MCF 10A (cell line): ENCODE measurements around the gene EDN2. TPM values are rescaled to one million over a fixed set of nuclear protein-coding genes. Genes with fewer than 3 reads are reported as not detected.
A peak's percentile ranks its signal among the peaks of the same experiment; 100 is the strongest.

ENCODE experiments used
- BruUV-seq: library from RNA; stranded (reverse); fragments of 400-500 nt; replicated peaks from 2 replicates; lab custom pipeline; 2021; lab: Mats Ljungman, UMichigan
- CTCF ChIA-PET: fragments of 300-600 bp; sonication (Branson Sonifier 250); formaldehyde crosslinking; extraction: SDS; loops from one replicate; lab custom pipeline; 2021; ENCODE audit warnings: antibody characterized with exemption, inconsistent platforms; lab: Yijun Ruan, JAX
- POLR2A ChIA-PET: fragments of 300-600, 350-650 bp; sonication (Branson Sonifier 250); formaldehyde crosslinking; extraction: SDS; loops from one replicate; lab custom pipeline; 2020; ENCODE audit warnings: antibody characterized with exemption, inconsistent platforms; lab: Yijun Ruan, JAX
- DNase-seq: peaks from one replicate; pipeline ENCODE4 v3.0.0-alpha.2; 2018; ENCODE audit not compliant: unreplicated experiment
- H3K27ac Mint-ChIP-seq: one replicate; pipeline ENCODE4 v1.8.0; 2022; ENCODE audit warnings: mild to moderate bottlenecking, low read depth, mixed read lengths; ENCODE audit not compliant: unreplicated experiment
- H3K27me3 Mint-ChIP-seq: one replicate; pipeline ENCODE4 v1.8.0; 2022; ENCODE audit warnings: mixed read lengths; ENCODE audit not compliant: insufficient read depth, unreplicated experiment
- H3K36me3 Mint-ChIP-seq: one replicate; pipeline ENCODE4 v1.8.0; 2022; ENCODE audit warnings: mild to moderate bottlenecking, moderate library complexity, mixed read lengths; ENCODE audit not compliant: insufficient read depth, unreplicated experiment
- H3K4me1 Mint-ChIP-seq: one replicate; pipeline ENCODE4 v1.8.0; 2022; ENCODE audit warnings: mixed read lengths; ENCODE audit not compliant: insufficient read depth, unreplicated experiment
- H3K4me3 Mint-ChIP-seq: one replicate; pipeline ENCODE4 v1.8.0; 2022; ENCODE audit warnings: mild to moderate bottlenecking, moderate library complexity, mixed read lengths; ENCODE audit not compliant: unreplicated experiment
- H3K9me3 Mint-ChIP-seq: one replicate; pipeline ENCODE4 v1.8.0; 2022; ENCODE audit warnings: mixed read lengths; ENCODE audit not compliant: unreplicated experiment
- intact Hi-C: fragments of 100-400 bp; cut with micrococcal nuclease; formaldehyde crosslinking; loops from 2 replicates; pipeline ENCODE4 v1.14.1; 2022
- total RNA-seq: library from RNA; stranded (reverse); gene quantifications from 2 replicates; pipeline ENCODE4 v1.2.3, GENCODE V29; 2022
- TF ChIP-seq, protein P1 (sequence below): fragments of 200-600 bp; IDR thresholded peaks from one replicate; pipeline ENCODE4 v1.8.0; 2022; ENCODE audit warnings: antibody characterized with exemption, mild to moderate bottlenecking; ENCODE audit not compliant: unreplicated experiment

Gene EDN2
- total RNA-seq, 1 experiment from 2014 or later, result 0.58 TPM

DNA sequence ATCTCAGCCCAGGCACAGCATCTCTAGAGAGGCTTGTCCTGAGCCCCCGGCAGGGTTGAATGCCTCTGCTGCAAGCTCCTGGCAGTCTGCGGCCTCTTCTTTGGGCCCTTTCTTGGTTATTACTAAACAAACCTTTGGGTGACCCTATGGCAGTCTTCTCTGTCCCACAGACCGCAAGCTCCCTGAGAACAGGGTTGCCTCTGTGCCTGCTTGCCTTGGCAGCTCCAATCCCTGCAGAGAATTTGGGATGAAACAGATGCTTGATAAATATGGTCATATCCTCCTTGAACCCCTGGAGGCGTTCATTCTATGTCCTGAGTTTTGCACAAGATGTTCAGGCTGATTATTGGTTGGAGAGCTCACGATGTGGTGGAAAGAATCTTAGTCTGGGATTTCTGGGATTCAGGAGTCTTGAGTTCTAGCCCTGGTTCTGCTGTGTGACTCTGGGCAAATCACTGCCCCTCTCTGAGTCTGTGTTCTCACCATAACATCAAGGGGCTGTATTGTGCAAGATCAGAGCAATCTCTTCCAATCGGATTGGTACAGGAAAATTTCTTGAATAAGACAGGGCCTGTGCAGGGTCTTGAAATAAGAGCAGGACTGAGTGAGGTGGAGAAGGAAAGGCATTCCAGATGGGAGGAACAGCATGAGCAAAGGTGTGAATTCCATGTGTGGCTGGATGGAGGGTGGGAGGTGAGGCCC, 49.6 kb downstream of the EDN2 start:
- H3K9me3 Mint-ChIP-seq, result no peaks in the 10 kb centered on the region
- ChIA-PET CTCF (interaction anchor here (0.9 to 5.3 kb wide), 5 partner anchors 15 to 75 kb away, joined by 3 to 61 read pairs (median 6); no protein-coding TSS in a partner anchor), POLR2A (interaction anchor here (3.7 kb wide), 1 partner anchor 16 kb away, joined by 18 read pairs; no protein-coding TSS in a partner anchor)
- H3K4me1 Mint-ChIP-seq, result peaks cover 29% of the 10 kb centered on the region
- H3K36me3 Mint-ChIP-seq, result no peaks in the 10 kb centered on the region
- intact Hi-C loops, result loop anchor here (5.0 to 10.0 kb wide), 2 partner anchors 153 to 390 kb away; no protein-coding TSS in a partner anchor
- BruUV-seq, result no TSS peak
- no peak overlapping the region for H3K4me3 Mint-ChIP-seq
- TF ChIP-seq, protein P1, sequence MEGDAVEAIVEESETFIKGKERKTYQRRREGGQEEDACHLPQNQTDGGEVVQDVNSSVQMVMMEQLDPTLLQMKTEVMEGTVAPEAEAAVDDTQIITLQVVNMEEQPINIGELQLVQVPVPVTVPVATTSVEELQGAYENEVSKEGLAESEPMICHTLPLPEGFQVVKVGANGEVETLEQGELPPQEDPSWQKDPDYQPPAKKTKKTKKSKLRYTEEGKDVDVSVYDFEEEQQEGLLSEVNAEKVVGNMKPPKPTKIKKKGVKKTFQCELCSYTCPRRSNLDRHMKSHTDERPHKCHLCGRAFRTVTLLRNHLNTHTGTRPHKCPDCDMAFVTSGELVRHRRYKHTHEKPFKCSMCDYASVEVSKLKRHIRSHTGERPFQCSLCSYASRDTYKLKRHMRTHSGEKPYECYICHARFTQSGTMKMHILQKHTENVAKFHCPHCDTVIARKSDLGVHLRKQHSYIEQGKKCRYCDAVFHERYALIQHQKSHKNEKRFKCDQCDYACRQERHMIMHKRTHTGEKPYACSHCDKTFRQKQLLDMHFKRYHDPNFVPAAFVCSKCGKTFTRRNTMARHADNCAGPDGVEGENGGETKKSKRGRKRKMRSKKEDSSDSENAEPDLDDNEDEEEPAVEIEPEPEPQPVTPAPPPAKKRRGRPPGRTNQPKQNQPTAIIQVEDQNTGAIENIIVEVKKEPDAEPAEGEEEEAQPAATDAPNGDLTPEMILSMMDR, result no peak
- peak overlapping the region; percentile 77 for H3K27ac Mint-ChIP-seq
- DNase-seq, result no peak
- H3K27me3 Mint-ChIP-seq, result no peaks in the 10 kb centered on the region

DNA sequence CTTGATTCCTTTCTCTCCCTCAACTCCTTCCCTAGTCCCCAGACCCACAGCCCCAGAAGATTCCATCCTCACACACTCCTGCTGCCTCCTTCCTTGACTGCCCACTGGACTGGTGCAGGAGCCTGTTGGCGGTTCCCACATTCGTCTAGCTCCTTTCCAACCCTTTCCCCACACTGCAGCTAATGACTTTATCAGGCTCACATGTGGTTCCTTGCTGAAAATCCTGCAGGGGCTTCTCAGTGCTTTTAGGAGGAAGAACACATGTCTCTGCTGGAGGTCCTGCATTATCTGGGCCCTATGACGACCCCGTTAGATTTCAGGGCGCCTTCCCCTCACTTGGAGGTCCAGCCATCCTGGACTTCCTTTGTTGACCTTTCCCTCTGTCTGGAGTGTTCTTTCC, 50.2 kb downstream of the EDN2 start:
- BruUV-seq, result no TSS peak
- no peaks in the 10 kb centered on the region for H3K27me3 Mint-ChIP-seq
- POLR2A ChIA-PET, result interaction anchor here (3.7 kb wide), 1 partner anchor 15 kb away, joined by 18 read pairs; no protein-coding TSS in a partner anchor
- CTCF ChIA-PET, result interaction anchor here (0.6 to 5.3 kb wide), 18 partner anchors 10 to 1290 kb away, joined by 3 to 61 read pairs (median 5); partner anchors contain the start of gene EDN2
- H3K27ac Mint-ChIP-seq, result peak overlapping the region; percentile 77
- H3K4me3 Mint-ChIP-seq, result no peak overlapping the region
- TF ChIP-seq, protein P1, result no peak
- no peak for DNase-seq
- no peaks in the 10 kb centered on the region for H3K9me3 Mint-ChIP-seq
- H3K36me3 Mint-ChIP-seq, result no peaks in the 10 kb centered on the region
- intact Hi-C loops, result loop anchor here (5.0 to 10.0 kb wide), 2 partner anchors 152 to 390 kb away; no protein-coding TSS in a partner anchor
- H3K4me1 Mint-ChIP-seq, result peaks cover 29% of the 10 kb centered on the region

DNA sequence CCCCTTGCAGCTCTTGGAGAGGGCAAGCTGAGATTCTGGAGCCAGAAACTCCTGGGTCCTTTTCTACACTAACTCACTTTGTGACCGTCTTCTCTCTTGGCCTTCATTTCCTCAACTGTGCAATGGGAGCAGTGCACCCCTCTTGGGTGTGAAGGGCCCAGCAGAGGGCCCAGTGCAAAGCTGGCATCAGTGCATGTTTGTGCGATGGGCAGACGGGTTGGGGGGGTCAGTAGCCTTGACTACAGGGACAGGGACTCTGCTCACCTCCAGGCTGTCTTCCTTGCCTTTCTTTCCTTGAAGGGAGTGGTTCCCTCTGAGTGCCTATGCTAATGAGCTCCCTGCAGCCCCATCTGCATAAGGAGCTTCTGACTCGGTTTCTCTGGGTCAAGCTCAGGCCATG, 51.0 kb downstream of the EDN2 start:
- CTCF ChIA-PET, result interaction anchor here (0.5 to 5.3 kb wide), 29 partner anchors 9 to 1325 kb away, joined by 3 to 61 read pairs (median 6); partner anchors contain the start of gene EDN2
- BruUV-seq, result no TSS peak
- Mint-ChIP-seq H3K4me1 (peaks cover 29% of the 10 kb centered on the region), H3K27me3 (no peaks in the 10 kb centered on the region), H3K9me3 (no peaks in the 10 kb centered on the region), H3K4me3 (no peak overlapping the region), H3K27ac (no peak overlapping the region), H3K36me3 (no peaks in the 10 kb centered on the region)
- intact Hi-C loops, result loop anchor here (5.0 to 10.0 kb wide), 2 partner anchors 151 to 389 kb away; no protein-coding TSS in a partner anchor
- POLR2A ChIA-PET, result interaction anchor here (0.6 to 3.7 kb wide), 4 partner anchors 14 to 399 kb away, joined by 3 to 18 read pairs (median 7); no protein-coding TSS in a partner anchor
- no peak for DNase-seq
- TF ChIP-seq, protein P1, result no peak
